ENCODE data around the gene KCNJ13.

DNA sequence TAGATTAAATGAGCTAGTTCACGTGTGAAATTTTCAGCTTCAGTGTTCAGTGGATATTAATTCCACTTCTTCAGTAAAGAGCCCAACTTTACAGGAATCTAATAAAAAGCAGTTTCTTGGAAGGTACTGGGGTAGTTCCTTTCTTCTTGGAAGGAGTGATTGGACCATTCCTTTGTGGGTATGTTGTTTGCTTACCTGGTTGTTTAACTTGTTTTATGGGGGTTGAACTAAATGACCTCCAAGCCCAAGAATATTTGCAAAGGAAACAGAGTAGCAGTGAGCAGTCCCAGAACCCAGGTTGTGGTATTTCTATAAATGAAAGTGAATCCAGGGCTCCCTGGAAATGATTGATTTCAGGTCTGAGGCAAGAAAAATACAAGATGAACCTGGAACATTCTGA lies 31.4 kb downstream of the KCNJ13 start:
- TF ChIP-seq CTCF (IDR thresholded peaks at IDR 0.05), result no peak
- TF ChIP-seq POLR2A (IDR thresholded peaks at IDR 0.05), result no peak

Measured in esophagus squamous epithelium (tissue), 4 donors.